Dermis microvascular lymphatic vessel endothelial cell (primary cell): ENCODE results near the gene ARHGEF10L. TPM values are rescaled to one million over a fixed set of nuclear protein-coding genes. Genes with fewer than 3 reads are reported as not detected.
"Not testable (repeated sequence)": the region's sequence is repeated elsewhere in the genome, so short reads cannot be mapped to it uniquely, and the experiment has no call there.

Source experiments
- DNase-seq, 2 donors: peaks; one replicate each; pipeline versions ENCODE4 v3.0.0 to v3.0.0-alpha.2; 2010; ENCODE audit warnings: low read depth in 2 of 2
- total RNA-seq: library from RNA; depleted of rRNA; stranded (reverse); fragments of >200 nt; gene quantifications from 2 replicates; pipeline ENCODE4 v1.2.1, GENCODE V29; 2014

Gene ARHGEF10L
- total RNA-seq, 1 donor from 2014 or later = 1.2 TPM

- no peak for DNase-seq
These were observed 70.0 kb downstream of the ARHGEF10L start for GRCh38 chr1:17609529-17609928.

GRCh38 chr1:17610085-17610484 lies 70.6 kb downstream of the ARHGEF10L start:
- no peak for DNase-seq

DNA sequence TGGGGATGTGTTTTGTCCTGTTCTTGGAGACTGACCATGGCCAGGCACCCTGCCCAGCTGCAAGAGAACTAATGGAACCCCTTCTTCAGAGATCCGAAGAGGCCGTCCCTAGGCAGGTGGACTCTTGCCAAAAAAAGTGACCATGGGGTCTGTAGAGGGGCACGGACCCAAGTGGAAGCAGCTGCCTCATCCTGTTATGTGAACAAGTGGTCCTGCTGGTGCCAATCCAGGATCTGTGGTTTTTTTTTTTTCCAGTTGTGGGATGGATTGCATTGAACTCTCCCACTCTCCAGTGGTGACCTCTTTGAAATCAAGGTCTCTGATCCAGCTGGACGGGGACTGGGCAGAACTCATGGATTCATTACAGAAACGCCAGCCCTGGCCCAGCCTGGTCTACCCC lies 71.2 kb downstream of the ARHGEF10L start:
- no peak for DNase-seq

GRCh38 chr1:17611991-17612390 lies 72.5 kb downstream of the ARHGEF10L start:
- no peak for DNase-seq

DNA sequence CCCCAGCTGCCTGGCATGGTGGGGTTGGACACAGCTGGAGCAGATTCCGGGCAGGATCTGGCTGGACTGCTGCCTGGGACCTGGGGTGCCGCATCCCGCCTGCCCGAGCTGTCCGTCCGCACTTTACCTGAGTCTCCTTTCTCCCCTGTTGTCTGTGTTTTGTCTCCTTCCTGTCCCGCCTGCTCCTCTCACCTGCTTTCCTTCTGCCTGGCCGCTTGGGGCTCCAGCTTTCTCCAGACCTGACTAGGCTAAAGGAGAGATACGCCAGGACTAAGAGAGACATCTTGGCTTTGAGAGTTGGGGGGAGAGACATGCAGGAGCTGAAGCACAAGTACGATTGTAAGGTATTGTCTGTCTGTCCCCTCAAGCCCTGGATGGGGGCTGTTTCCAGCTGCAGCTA lies 73.3 kb downstream of the ARHGEF10L start:
- no peak for DNase-seq

GRCh38 chr1:17614586-17614985 lies 75.1 kb downstream of the ARHGEF10L start:
- no peak for DNase-seq

DNA sequence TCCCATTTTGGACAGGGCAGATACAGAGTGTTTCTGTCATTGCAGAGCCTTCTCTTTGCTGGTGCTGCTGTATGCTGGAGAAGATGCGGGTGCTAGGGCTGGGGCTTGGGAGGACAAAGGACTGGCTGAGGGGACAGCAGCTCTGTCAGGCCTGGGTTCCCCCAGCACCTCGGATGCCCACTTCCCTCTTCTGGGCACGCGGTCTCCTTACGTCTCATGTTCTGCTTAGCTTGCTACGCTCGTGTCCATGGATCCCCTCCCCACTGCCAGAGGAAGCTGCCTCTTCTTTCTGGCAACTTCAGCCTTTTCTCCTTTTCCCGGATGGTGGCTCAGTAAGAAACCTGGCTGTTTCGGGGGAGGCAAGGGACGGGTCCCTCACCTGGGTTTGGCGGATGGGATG lies 75.7 kb downstream of the ARHGEF10L start:
- DNase-seq = no peak

- no peak for DNase-seq
These were observed 76.5 kb downstream of the ARHGEF10L start for GRCh38 chr1:17615959-17616358.

- no peak for DNase-seq
These were observed 77.3 kb downstream of the ARHGEF10L start for GRCh38 chr1:17616731-17617279.

- DNase-seq = no peak
These were observed 78.5 kb downstream of the ARHGEF10L start for GRCh38 chr1:17617787-17618557.

GRCh38 chr1:17618558-17619247 lies 79.2 kb downstream of the ARHGEF10L start:
- no peak for DNase-seq

GRCh38 chr1:17620448-17620847 lies 81.0 kb downstream of the ARHGEF10L start:
- no peak for DNase-seq

DNA sequence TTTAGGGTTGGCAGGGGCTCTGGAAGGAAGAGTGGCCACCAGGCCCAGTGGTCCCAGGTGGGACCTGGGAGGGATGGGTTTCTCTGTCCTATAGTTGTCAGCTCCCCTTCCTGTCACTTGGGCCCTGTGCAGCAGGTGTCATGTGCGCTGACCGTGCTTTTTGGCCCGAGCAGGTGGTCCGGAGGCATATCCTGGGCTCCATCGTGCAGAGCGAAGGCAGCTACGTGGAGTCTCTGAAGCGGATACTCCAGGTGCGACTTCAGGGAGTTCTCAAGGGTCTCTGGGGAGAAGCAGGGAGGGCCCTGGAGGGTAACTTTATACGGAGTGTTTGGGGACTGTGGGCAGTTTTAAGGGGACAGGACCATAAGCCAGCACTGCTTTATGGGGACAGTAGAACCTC lies 82.2 kb downstream of the ARHGEF10L start:
- no peak for DNase-seq

- no peak for DNase-seq
These were observed 83.3 kb downstream of the ARHGEF10L start for GRCh38 chr1:17622823-17623222.

DNA sequence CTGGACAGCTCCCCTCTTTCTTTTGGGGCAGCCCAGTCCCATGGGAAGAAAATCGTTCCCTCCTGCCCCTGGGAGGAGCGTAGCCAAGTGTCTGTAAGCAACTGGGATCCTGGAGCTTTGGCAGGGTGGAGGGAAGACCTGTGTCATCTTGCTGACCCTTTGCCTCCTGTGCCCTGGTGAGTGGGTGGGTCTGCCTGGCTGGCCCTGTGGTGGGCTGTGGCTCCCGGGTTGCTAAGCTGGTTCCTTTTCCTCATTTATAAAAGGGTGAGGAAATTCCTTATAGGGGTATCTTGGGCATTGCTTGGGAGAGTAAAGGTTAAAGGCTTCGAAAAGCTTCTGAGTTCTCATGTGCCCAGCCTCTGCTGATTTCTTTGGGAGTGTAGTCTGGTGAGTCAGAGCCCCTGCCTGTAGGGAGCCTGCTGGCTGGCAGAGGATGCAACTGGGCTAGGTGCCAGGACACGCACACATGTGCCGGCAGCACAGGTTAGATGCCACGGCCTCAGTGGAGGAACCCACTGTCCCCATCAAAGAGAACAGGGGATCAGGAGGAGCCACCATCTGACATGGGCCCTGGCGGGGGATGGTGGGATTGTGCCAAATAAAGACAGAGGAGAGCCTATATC lies 85.2 kb downstream of the ARHGEF10L start:
- DNase-seq = no peak

GRCh38 chr1:17627239-17628052 lies 87.9 kb downstream of the ARHGEF10L start:
- no peak for DNase-seq

DNA sequence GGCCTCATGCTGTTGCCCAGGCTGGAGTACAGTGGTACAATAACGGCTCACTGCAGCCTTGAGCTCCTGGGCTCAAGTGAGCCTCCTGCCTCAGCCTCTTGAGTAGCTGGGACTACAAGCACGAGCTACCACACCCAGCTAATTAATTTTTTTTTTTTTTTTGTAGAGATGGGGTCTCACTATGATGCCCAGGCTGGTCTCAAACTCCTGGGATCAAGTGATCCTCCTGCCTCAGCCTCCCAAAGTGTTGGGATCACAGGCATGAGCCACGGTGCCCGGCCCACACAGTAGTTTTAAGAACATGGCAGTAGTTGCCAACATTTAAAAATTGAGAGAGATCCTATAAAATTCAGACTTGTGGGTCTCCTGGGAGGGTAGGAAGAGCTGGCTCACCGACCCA lies 89.5 kb downstream of the ARHGEF10L start:
- not testable (repeated sequence) for DNase-seq

- no peak for DNase-seq
These were observed 90.0 kb downstream of the ARHGEF10L start for GRCh38 chr1:17629460-17629859.

- DNase-seq = no peak
These were observed 90.7 kb downstream of the ARHGEF10L start for GRCh38 chr1:17630048-17630830.

- no peak for DNase-seq
These were observed 91.5 kb downstream of the ARHGEF10L start for GRCh38 chr1:17630986-17631385.

DNA sequence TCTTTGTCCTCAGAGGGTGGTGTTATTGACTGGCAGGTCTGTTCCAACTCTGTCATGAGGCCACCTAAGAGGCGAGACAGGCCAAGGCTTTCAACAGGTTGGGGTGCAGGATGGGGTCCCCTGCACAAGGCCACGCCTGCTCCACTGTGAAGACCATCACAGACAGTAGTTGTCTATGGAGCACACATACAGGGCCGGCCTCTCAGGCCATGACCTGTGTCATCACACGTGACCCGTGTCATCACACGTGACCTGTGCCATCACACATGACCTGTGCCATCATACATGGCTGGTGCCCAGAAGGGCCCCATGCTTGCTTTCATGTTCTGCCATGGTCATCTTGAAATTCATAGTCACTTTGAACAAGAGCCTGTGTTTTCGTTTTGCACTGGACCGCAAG lies 91.9 kb downstream of the ARHGEF10L start:
- DNase-seq = no peak
